Smooth muscle cell of the brain vasculature (primary cell): ENCODE results near the gene PCBP1.
"Not testable (repeated sequence)": the region's sequence is repeated elsewhere in the genome, so short reads cannot be mapped to it uniquely, and the experiment has no call there.

Experiments
- DNase-seq: peaks from one replicate; pipeline ENCODE4 v3.0.0-alpha.2; 2012; ENCODE audit warnings: low read depth, low spot score

Gene PCBP1

GRCh38 chr2:70098032-70098431, 10.8 kb downstream of the PCBP1 start:
- no peak for DNase-seq

GRCh38 chr2:70099270-70099669, 12.0 kb downstream of the PCBP1 start:
- no peak for DNase-seq

- no peak for DNase-seq
Measured at GRCh38 chr2:70101174-70101573, 13.9 kb downstream of the PCBP1 start.

- DNase-seq, result not testable (repeated sequence)
Measured at GRCh38 chr2:70101686-70102085, 14.4 kb downstream of the PCBP1 start.

- DNase-seq, result not testable (repeated sequence)
Measured at GRCh38 chr2:70102323-70102905, 15.1 kb downstream of the PCBP1 start.

- no peak for DNase-seq
Measured at GRCh38 chr2:70103531-70104061, 16.3 kb downstream of the PCBP1 start.

DNA sequence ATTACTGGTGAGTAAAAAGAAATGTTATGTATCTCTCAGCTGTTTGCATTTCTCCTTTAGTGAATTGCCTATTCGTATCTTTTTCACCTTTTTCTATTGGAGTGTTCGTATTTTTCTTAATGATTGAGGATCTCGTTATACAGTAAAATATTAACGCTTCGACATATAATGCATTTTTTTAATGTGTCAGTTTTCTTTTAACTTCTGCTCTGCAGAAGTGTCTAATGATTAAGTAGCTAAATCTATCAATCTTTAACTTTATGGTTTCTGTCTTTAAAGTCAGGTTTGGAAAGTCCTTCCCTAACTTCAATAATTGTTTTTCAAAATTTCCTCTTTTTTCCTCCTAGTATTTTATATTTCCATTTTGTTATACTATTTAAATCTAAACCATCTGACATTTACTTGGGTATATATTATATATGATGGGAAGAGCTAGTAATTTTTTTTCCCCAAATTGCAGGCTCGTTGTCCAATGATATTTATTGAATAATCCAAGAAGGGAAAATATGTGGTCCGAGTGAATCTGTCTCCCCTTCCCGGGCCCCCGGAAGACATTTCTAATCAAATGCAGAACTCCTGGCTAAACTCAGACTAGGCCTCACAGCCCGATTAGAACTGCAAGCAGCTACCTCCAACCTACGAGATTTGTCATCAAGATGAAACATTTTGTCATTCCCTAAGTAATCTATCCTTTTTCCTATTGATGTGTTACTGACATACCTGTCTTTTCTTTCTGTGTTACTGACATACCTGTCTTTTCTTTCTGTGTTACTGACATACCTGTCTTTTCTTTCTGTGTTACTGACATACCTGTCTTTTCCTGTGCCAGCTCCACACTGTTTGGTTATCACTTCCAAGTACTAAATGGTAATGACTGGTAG, 17.2 kb downstream of the PCBP1 start:
- no peak for DNase-seq

- DNase-seq, result not testable (repeated sequence)
Measured at GRCh38 chr2:70106138-70106537, 18.9 kb downstream of the PCBP1 start.

DNA sequence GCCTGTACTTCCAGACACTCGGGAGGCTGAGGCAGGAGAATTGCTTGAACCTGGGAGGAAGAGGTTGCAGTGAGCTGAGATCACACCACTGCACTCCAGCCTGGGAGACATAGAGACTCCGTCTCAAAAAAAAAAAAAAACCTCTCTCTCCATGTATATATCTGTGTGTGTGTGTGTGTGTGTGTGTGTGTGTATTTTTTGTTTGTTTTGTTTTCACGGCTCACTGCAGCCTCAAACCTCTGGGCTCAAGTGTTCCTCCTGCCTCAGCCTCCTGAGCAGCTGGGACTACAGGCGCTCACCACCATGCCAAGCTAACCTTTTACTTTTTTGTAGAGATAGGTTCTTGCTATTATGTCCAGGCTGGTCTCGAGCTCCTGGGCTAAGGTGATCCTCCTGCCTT, 23.1 kb downstream of the PCBP1 start:
- not testable (repeated sequence) for DNase-seq

DNA sequence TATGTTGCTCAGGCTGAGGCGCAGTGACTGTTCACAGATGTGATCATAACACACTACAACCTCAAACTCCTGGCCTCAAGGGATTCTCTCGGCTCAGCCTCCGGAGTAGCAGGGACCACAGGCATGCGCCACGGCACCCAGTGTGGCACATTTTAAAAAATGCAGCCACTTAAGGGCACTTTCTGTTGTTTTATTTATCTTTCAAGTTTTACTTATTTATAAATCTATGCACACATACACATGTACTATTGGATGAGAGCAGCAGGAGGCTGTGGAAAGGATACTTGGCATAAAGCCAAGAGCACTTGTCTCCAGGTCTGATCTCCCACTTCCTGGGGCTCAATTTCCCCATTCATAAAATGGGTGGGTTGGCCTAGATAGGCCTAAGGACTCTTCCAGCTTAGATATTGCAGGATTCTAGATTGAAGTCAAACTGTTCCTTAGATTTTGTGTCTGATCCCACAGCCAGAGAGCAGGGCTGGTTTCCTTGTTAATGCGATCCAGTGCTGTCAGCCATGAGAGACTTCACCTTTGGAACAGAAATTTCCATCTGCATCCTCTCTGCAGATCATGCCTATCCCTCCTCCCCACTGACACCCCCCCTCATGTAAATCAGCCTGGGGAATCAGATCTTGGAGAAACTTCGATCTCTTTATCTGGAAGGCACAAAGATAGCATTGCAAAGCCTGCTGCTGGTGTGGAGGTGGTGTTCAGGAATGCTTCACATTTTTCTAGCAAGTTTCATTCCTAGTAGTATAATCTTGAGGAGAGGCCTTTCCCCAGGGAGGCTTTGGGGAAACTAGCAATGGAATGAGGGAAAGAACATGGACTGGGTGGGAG, 24.7 kb downstream of the PCBP1 start:
- no peak for DNase-seq

- DNase-seq, result no peak
Measured at GRCh38 chr2:70113359-70114070, 26.2 kb downstream of the PCBP1 start.

- DNase-seq, result no peak
Measured at GRCh38 chr2:70115646-70116442, 28.6 kb downstream of the PCBP1 start.

GRCh38 chr2:70116936-70117552, 29.8 kb downstream of the PCBP1 start:
- DNase-seq, result no peak

DNA sequence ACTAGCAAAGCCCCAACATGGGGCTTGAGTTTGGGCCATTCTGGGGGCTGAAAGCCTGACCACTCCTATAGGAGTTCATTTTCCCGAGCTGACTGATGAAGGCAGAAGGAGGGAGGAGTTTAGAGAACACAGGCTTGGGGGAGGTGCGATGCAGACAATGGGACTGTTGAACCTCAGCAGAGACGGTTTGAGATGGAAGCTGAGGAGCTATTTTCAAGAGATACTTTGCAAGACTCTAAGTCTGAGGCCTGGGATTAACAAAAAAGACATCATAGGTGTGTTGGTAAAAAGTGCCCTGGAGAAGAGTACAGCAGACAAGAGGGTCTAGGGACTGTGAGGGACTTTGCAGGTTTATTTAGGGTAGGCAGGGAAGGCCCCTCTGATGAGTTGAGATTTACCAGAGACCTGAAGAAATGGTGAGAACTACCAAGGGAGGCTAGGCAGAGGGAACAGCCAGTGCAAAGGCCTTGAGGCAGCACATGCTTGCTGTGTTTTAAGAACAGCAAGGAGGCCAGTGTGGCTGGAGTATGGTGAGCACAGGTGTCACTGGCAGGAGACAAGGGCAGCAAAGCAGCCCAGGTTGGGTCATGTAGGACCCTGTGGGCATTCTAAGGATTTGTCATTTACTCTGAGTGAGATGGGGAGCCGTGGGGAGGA, 31.6 kb downstream of the PCBP1 start:
- no peak for DNase-seq

DNA sequence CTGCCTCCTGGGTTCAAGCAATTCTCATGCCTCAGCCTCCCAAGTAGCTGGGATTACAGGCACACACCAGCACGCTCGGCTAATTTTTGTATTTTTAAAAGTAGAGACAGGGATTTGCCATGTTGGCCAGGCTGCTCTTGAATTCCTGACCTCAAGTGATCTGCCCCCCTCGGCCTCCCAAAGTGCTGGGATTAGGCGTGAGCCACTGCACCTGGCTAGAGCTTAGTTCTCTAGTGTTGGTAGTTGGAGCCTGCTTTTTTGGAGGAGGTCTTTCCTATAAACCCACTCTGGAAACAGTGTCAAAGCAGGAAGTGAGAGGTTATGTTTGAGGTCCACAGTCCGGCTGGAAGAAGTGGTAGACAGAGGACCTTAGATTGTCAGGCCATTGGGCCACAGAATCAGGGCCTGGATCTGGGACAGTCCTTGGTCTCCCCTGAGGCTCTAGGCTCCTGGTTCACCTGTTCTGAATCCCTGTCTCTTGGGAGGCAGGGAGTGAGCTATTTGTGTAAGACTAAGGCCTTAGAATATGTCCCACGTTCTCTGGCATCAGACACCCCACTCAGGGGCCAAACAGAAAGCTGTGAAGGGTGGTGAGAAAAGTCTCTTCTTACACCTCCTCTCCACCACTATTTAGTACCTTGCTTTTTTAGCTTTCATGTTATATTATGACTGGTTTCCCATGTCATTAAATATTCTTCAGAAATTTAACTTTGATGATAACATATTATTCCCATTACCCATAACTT, 34.5 kb downstream of the PCBP1 start:
- no peak for DNase-seq

DNA sequence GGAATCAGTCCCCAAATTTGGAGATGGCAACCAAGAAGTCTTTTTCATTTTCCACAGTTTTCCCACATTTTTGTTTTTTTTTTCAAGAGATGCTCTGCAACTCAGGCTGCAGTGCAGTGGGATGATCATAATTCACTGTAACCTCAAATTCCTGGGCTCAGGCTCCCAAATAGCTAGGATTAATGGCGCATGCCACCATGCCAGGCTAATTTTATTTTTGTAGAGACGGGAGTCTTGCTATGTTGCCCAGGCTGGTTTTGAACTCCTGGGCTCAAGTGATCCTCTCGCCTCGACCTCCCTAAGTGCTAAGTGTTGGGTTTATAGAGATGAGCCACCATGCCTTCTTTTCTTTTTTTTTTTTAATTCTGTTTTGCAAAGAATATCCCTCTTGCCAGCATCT, 35.2 kb downstream of the PCBP1 start:
- DNase-seq, result no peak

DNA sequence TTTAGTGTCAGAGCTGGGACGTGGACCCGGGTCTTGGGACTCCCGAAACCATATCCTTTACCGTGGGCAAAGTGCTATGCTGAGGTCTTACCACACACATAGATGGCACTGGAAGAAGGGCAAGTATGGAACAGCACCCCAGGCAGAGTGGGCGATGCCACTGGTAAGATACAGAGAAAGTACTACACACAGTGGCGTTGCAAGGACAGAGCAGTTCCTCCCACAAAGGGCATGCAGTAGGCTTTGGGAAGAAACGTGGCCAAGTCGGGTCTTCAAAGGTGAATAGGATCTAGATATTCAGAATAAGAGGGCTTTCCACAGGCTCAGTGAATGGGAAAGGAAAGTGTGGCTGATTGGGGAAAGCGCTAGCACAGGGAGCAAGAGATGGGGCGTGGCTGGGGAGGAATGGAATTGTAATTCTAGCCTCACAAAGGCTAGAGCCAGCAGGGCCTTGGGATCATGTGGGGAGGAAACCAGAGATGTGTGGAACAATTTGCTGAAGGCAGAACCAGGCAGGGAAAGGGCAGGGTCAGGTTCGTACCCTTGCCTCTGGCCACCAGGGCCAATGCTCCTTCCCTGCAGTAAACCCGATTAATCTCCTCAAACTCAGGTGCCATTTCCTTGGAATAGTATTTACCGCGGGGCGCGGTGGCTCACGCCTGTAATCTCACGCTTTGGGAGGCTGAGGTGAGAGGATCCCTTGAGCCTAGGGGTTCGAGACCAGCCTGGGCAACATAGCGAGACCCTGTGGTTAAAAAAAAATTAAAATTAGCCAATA, 36.0 kb downstream of the PCBP1 start:
- no peak for DNase-seq

- DNase-seq, result no peak
Measured at GRCh38 chr2:70123829-70124116, 36.5 kb downstream of the PCBP1 start.
